ENCODE results near the gene ALAS1.

ALAS1 gene

DNA sequence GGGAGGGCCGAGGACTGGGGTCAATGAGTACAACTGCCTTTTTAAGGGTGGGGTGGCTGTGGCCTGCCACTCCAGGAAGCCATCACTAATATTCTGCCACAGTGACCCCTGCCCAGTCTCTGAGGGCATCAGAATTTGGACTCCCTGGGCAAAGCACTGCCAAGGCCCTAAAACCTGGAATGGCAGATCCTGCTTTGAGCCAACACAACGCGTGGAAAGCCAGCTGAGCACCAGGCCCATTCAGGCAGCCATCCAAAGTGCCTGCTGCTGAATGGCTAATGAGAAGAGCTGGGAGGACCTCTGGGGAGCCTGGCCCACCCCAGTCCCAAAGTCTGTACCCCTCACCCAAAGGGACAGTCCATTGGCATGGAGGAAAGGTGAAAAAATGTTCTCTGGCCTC is 36.0 kb downstream of the ALAS1 start:
- no peak for DNase-seq (ENCODE audit: low read depth in 2 of 2)

DNA sequence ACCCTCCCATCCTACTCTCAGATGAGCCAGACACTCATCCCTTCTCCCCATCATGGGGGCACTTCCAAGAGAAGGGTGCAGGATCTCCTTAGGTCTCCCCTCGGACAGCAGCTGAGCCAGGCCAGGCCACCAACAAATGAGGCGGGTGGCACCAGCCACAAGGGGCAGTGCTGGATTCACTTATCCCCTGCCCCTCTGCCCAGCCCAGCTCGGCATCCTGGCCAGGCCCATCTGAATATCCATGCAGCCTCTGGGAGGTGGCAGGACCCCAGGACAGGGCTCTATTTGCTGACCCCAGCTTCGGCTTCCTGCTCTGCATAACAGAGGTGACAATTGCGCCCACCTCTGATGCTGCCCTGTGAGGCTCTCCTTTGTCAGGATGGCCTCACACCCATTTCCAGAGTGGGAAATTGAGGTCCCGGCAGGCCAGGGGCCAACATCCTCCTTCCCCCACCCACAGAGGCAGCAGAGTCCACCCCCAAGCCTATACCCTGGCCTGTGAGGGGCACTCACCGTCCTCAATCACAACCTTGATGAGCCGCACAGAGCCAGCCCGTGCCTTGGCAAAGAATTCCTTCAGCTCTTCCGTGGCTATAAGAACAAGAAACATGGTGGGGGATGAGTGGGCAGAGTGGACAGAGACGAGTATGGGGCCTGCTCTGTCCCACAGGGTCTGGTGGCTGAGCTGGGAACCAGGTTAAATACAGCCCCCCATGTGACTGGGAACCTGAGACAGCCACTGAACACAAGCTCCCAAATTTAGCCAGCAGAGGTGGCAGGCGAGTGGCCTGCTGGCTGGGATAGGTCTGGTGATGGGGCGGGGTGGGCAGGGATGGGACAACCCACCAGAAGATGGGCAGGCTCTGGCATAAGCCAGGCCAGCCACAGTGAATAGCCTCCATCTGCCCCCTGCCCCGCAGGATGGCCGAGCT is 36.8 kb downstream of the ALAS1 start:
- no peak for DNase-seq (ENCODE audit: low read depth in 2 of 2)

DNA sequence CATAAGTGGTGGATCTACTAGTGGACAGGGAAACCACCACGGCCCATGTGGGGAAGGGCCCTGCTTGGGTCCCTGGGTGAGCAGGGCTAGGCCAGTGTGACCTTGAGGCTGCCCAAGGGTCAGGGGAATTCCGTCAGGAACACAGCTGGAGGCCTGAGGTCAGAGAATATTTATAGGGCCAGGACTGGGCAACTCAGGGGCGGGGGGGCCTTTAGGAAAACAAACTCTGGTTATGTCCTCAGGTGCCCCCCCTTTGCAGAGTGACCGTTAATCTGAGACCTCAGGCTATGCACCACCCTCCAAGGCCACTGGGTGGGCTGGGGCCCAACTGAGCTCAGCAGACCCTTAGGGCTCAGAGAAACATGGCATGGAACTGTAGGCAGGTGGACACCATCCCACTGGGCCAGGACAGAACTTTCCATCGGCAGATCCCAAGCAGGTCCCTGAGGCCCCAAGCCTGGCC is 38.5 kb downstream of the ALAS1 start:
- no peak for DNase-seq (ENCODE audit: low read depth in 2 of 2)

DNA sequence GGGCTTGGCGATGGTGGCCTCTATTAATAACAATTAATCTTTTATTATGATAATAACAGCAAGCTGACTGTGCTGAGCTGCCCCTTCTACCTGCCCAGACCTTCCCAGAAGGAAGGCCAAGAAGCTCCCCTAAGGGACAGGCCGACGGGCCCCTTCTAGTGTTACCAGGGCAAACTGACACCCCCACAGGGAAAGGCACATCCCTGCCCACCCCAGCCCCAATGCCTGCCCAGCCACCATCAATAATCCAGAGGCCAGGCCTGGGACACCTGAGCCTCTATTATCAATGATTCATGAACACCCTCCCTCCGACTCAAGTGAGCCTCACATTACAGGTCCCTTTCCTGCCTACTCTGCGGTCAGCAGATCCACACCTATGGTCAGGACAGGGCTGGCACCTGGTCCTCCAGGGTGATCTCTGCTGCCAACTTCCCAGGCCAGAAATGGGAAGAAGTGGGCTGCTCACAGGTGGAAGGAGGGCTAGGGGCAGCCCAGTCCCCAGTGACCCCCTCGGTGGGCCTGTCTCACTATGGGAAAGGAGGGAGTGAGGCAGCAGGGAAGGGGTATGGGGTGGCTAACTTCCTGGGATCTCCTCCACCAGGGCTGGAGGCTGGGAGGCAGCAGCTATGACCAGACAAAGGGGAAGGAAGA is 39.2 kb downstream of the ALAS1 start:
- DNase-seq (ENCODE audit: low read depth in 2 of 2), result no peak

DNA sequence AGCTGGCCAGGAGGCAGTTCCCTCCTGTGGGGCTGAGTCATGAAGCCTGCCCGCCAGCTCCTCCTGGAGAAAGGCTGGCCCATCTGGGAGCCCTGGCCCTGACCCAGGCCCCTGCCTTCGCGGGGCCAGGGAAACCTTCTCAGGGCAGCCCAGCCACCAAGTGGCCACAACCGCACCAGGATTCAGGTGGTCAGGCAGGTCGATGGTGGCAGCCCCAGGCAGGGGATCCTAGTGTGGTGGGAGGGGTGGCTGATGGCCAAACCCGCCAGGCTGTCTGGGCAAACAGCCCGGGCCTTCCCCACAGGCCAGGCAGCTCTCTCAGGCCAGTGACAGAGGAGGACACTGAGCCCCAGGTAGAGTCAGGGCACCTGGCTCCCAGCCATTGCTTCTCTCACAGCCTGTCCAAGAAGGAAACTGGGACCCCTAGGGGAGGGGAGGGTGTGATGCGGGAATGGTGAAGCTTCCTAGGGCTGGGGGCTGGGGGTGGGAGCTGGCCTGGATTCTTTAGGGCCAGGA is 39.8 kb downstream of the ALAS1 start:
- no peak for DNase-seq (ENCODE audit: low read depth in 2 of 2)

DNA sequence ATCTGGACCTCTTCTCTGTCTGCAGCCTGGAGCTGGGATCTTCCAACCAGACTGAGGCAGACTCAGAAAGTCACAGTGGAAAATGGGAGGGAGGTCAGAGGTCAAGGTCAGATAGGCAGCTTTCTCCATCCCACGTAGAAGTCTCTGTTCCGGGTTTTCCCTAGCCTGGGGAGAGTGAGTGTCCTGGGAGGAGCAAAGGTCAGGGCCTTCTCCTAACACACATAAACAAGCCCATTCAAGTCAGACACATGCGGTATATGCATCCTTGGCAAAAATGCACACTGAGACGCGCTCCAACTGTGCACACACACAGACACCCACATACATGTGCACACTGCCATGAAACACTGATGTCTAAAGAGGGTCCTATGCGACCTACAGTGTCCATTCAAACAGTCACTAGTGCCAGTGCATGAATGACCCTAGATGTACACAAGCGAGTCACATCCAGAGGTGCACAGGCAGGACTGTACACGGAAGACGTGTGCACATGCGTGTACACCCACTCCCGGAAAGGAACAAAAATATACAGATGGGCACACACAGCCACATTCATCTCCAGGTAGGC is 40.3 kb downstream of the ALAS1 start:
- no peak for DNase-seq (ENCODE audit: low read depth in 2 of 2)

DNA sequence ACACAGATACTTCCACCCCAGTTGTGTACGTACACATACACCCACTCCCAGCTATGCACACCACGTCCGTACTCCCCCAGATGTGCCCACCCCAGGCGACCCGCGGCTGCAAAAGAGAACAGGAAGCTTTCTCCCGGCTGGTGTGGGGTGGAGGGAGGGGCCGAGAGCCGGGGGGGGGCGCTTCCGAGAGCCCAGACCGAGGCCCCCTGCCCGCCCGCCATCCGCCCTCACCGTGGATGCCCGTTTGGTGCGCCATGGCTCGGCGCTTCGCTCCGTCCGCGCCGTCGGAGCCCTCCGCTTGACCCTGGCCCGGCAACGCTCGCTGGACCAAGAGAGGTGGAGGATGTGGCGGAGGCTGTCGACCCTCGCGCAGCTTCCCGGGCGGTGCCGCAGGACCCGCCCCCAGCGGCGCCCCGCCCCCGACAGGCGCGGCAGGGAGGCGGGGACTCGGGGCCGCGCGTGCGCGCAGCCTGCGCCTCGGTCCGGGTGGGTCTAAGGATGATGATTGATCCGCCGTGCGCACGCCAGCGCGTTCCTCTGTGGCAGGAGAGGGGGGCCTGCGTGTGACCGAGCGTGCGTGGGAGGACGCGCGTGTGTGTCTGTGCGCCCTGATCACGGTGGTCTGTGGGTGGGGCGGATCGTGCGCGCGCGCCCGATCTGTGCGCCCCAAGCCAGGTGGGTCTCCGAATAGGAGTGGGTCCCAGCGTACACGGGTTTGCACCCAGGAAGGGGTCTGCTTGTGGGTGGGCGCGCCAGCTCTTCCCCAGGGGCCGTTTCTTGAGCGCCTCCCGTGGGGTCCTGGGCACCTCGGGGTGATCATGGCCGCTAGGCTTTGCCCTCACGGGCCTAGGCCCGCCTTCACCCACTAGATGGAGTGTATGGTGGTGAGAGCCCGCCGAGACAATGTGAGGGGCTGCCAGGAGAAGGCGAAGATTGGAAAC is 41.1 kb downstream of the ALAS1 start, which contains the start of gene TWF2:
TSS of gene TWF2 (minus strand) at position 398 of the 941 bp plus-strand sequence. CDS start at position 256, 142 bp downstream.
- peak; percentile 79 for DNase-seq (ENCODE audit: low read depth in 2 of 2)

DNA sequence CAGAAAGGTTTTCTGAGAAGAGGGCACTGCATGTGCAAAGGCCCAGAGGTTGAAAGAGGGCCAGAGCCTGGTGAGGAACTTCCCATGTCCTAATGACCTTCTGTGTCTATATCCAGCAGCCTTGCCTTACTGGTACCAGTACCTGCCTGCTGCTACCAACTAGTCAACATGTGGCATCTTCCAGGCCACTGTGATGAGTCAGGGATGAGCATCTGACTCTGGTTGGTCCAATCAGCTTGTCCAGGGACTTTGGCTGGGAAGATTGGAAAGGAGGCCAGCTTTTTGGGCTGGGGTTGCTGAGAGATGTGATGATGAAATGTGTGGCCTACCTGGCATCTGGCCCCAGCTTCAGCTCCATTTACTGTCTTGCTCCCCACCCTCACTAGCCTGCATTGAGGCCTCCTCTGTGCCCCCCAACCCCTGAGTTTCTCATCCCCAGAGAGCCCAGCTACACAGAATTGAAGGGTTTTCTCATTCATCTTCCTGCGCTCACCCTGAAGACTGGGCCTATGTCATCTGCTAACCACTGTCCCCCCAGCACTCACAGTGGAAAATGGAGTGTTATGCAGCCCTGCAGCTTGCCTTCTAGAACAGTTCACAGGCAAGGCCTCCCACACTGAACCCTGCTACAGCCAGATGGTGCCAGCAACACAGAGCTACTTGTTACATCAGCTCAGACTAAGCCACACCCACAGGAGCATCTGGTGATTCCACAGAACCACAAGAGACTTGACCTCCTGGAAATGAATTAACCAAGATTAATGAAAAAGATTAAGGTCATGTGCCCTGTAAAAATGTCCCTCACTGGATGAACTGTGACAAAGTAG is 42.3 kb downstream of the ALAS1 start:
- DNase-seq (ENCODE audit: low read depth in 2 of 2), result peak; percentile 58 to 65

DNA sequence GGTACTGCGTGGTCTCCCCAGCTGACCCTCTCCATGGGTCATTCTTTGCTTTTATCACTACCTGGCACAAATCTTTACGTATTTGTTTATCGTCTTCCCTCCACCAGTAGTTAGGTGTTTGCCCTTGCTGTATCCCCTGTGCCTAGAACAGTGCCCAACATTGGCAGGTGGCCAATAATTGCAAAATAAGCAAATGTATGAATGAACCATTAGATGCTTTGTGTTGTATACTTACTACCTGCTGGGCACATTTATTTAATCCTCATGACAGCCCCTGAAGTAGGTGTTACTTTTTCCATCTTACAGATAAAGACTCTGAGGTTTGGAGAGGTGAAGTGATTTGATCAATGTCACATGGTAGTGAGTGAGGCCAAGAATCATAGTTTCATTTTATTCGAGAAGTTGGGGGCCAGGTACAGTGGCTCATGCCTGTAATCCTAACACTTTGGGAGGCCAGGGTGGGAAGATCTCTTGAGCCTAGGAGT is 43.0 kb downstream of the ALAS1 start:
- no peak for DNase-seq (ENCODE audit: low read depth in 2 of 2)

DNA sequence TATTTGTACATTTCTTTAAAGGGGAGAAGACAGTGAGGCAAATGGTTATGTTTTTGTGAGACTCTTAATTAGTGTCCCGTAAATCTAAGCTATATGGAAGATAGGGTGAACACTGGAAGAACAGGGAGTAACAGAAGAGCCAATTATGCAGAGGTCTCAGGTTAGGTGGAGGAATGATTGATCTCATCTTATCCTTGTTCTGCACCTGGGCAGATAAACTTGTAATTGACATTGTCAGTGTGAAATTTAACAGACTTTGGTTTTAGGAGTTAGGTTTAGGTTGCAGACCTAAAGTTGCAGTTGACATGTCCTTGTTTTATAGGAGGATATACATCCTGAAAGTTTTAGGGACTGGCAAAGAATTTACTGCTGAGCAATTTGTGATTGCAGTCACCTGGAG is 44.1 kb downstream of the ALAS1 start:
- no peak for DNase-seq (ENCODE audit: low read depth in 2 of 2)

DNA sequence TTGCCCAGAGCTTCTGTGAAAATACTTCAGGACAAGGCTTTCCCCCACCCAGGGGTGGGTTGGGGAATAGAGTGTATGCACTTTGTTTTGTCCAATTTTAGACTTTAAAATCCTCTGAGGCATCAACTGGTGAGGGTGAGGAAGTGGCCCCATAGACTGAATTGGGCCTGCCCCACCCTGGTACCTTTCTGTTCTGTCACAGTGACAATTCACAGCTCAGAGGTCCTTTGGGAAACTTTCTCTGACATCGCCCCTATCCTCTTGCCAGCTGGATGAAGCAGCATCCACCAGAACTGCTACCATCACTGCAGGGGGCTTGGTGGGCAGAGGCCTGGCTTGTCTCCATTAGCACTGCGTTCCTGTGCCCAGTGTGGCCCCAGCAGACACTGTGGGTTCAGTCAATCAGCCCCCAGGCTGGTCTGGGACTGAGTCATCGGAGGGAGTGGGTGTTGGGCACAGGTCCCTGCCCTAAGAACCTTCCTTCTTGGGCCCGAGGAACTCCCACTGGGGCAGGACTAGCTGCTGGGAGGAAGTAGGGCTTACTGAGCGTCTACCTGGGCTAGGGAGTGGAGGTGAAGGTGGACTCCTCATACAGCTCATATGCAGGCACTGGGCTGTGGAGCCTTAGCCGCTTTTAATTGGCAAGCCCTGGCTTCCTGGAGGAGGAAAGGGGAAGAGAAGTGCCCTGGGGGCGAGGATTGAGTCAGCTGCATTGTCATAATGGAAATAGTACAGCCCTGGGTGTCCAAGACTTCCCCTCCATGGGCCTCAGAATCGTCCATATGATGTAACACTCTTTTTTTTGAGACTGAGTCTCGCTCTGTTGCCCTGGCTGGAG is 46.0 kb downstream of the ALAS1 start:
- peak in 1 of 2 donors; percentile 47 for DNase-seq (ENCODE audit: low read depth in 2 of 2)

DNA sequence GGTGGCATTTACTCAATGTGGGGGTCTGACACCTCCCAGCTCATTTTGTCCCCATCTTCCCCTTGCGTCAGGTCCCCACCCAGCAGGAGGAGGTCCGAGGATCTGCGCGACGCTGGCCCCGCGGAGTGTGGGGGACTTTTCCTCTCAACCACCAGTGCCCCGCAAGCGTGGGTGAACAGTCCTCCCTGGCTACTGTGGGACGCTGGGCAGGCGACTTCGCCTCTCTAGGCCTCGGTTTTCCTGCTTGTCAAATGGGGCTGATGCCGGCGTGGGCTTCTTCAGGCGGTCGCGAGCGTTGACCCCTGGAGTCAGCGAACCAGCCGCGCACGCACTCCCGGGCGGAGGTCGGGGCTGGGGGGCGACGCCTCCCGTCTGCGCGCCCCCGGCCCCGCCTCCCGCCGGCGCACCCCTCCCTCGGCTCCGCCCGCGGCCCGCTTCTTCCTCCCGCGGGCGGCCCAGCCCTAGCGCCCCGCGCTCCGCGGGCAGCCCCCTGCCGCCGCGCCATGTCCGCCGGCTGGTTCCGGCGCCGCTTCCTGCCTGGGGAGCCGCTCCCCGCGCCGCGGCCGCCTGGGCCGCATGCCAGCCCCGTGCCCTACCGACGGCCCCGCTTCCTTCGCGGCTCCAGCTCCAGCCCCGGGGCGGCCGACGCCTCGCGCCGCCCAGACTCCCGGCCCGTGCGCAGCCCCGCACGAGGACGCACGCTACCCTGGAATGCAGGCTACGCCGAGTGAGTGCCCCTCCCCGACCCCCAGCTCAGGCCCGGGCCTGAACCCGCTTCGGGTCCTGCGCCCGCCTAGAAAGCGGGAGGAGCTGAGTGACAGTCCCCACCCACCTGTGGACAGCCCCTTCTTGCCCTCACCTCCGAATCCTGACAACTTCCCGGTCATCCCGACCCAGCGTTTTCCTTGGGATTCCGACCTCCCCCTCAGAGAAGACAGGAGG is 47.6 kb downstream of the ALAS1 start, which contains the start of gene PPM1M:
TSS of gene PPM1M (plus strand) at position 438 of the 942 bp plus-strand sequence. CDS start at position 504, 66 bp downstream.
- no peak for DNase-seq (ENCODE audit: low read depth in 2 of 2)

DNA sequence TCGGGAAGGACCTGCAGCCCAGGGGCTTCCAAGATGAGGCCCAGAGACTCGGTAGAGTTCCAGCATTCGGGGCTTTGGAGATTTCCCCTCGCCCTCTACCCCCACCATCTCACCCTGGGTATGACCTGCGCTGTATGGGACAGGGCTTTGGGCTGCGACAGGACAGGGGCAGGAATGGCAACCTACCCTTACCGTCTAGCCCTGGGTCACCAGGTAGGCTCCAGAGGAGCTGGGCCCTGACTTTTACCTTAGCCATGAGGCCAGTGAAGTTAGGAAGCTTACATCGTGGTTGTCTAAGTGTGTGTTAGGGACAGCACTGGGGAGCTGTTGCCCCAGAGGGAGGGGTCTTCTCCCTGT is 48.3 kb downstream of the ALAS1 start:
- no peak for DNase-seq (ENCODE audit: low read depth in 2 of 2)

DNA sequence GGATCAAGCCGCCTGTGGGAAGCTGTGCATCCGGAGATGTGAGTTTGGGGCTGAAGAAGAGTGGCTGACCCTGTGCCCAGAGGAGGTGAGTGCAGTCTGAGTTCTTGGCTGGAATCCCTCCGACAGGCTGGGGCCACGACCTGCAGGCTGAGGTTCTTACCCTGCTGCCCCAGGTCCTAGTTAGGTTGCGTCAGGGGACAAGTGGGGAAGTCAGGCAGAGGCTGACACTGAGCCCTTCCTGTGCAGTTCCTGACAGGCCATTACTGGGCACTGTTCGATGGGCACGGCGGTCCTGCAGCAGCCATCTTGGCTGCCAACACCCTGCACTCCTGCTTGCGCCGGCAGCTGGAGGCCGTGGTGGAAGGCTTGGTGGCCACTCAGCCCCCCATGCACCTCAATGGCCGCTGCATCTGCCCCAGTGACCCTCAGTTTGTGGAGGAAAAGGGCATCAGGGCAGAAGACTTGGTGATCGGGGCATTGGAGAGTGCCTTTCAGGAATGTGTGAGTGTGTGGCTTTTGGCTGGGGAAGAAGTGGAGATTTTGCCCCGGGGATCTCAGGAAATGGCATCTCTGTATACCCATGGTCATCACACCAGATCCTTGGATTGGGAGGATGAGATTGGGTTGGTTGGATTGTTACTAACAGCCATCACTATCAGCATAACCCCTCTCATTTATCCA is 48.9 kb downstream of the ALAS1 start:
- no peak for DNase-seq (ENCODE audit: low read depth in 2 of 2)

DNA sequence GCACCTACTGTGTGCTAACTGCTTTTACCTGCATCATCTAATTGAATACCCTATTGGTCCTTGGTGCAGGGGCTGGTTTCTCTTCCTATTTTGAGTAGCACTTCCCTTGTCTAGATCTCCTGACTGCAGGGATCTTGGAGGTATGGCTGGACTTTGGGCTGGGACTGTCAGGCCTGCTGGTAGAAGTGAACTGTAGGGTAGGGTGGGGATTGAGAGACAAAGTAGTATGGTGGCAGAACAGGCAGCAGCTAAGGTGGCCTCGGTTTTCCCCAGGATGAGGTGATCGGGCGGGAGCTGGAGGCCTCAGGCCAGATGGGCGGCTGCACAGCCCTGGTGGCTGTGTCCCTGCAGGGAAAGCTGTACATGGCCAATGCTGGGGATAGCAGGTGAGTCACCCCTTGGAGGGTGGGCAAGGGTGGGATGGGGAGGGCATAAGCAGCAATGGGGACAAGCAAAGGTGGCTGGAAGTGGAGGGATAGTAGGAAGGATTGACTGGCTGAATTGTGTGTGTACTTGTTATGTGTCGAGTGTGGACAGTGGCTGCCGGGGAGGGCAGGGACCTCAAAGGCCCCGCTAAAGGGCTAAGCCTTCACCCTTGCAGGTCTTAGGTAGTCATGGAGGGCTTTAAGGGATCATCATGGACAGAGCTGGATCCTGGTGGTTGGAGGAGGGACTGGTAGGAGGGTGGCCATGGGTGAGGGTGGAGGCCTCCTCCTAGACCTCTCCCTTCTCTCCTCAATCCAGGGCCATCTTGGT is 49.6 kb downstream of the ALAS1 start:
- no peak for DNase-seq (ENCODE audit: low read depth in 2 of 2)

DNA sequence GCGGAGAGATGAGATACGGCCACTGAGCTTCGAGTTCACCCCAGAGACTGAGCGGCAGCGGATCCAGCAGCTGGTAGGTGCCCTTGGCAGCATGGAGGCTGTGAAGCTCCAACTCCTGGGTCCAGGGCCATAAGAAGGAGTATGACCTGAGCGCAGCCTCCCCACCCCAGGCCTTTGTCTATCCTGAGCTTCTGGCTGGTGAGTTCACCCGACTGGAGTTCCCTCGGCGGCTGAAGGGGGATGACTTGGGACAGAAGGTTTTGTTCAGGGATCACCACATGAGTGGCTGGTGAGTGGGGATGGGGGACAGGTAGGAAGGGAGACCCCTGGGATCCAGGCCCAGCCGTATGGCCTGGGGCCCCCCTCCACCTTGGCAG is 50.2 kb downstream of the ALAS1 start:
- no peak for DNase-seq (ENCODE audit: low read depth in 2 of 2)
